ENCODE results near the gene CHMP1A.
"Not testable (repeated sequence)": the region's sequence is repeated elsewhere in the genome, so short reads cannot be mapped to it uniquely, and the experiment has no call there.

CHMP1A gene

GRCh38 chr16:89657442-89658220 lies at the start of gene CHMP1A, which contains the start of gene SPATA33:
CHMP1A (minus strand) TSS chr16:89657708; CDS start chr16:89657588, 120 bp downstream.
SPATA33 (plus strand) TSS chr16:89657836; CDS start chr16:89657912, 76 bp downstream.
- DNase-seq (ENCODE audit: low spot score): peak; percentile 89

DNA sequence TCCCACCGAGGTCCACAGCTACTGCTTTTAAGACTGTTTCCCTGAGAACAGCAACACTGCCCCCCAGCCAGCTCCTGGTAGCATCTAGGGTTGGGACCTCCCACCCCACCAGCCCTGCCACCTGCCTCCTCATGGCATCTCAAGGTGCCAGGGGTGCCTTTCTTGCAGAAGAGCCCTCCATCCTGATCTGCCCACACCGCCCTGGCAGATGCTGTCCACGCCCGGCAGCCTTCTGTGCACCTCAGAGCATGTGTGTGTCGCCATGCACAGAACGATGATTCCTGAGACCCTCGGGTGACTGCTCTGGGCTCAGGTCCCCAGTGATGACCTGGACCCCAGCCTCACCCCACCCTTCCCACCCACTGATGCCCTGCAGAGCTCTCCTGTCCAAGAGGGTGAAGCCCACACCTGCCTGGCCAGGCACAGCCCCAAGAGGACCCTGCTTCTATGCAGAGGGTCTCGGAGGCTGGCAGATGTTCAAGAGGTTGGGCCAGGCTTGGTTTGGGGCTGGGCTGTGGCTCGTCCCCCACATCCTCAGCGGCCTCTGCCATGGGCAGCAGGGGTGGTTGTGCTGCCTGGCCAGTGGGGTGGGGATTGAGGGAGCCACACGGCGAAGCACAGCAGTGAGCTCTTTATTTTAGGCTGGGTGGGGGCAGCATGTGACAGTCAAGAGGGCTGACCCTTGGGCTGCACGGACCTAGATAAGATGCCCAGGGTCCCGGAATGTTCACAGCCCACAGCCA lies 49.2 kb upstream of the CHMP1A start:
- no peak for DNase-seq (ENCODE audit: low spot score)

DNA sequence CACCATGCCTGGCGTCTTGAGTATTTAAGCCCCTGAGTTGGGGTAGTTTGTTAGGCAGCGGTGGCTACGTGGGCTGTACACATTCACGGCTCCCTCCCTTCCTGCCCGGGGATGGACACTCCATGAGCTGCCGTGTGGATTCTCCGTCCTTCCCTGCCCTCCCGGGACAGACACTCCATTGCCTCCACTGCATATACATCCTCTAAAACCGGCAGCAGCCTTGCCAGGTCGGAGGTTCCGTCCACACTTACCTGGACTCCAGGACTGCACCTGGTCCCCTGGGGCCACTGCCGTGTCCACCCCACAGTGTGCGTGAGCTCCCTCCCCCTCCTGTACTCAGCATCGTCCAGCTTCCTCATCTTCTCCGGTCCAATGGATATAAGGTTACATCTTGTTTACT lies 47.5 kb upstream of the CHMP1A start:
- no peak for DNase-seq (ENCODE audit: low spot score)

- no peak for DNase-seq (ENCODE audit: low spot score)
Observed at GRCh38 chr16:89704281-89704680, 46.8 kb upstream of the CHMP1A start.

- DNase-seq (ENCODE audit: low spot score): peak; percentile 99
Observed at GRCh38 chr16:89701425-89702406, 44.2 kb upstream of the CHMP1A start, which contains the start of gene SPATA2L. SPATA2L (minus strand) TSS chr16:89701705; CDS start chr16:89701232, 473 bp downstream.

DNA sequence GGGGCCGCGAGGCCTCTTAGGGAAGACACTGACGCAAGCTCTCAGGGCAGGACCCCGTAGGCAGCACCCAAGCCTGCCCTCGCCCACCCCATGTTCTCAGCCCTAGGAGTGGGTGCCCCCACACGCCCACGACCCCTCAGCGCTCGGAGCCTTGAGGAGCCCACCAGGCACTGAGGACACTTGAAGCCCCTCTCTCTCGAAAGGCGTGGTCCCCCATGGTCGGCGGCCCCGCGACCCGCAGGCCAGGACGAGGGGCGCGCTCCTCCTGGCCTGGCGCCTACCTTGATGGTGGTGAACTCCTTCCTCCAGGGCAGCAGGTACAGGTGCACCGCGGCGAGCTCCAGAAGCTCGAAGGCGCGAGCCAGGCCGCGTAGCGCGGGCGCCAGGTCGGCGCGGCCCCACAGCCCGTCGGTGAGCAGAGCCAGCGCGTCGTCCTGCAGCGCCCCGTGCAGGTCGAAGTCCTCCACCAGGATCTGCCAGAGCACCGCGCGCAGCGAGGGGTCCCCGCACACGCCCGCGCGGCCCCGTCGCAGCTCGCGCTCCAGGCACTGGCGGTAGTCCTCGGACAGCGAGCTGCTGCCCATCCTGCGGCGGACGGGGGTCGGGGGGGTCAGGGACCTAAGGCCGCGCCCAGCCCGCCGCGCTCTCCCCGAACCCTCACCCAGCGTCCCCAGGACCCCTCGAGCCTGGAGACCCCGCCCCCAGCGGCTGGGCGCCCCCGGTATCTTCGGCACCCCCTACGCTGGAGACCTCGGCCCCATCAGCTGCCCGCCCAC lies 43.3 kb upstream of the CHMP1A start:
- DNase-seq (ENCODE audit: low spot score): peak; percentile 40

DNA sequence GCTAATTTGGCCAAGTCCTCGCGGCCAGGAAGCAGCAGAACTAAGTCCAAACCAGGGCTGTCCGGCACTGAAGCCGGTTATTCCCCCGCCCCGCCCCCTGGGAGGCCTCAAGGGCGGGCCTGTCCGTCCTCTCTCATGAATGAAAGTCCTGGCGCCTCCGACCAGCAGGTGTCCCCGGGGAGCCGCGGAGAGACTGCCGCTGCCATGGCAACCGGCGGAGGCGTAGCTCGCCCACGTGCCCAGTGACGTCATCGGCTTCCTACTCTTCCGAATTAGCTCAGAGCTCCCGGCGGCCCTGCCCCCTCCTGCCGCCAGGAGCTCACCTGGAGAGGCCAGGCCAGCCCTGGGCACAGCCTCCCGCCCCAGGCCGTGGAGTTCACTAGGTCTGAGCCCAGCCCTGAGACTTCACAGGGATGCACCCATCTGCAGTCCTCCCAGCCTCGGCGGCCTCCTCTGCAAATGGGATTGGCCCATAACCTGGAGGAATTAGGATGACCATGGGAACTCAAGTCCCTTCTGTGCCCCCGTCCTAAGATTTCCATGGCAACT lies 42.7 kb upstream of the CHMP1A start:
- DNase-seq (ENCODE audit: low spot score): peak; percentile 95

DNA sequence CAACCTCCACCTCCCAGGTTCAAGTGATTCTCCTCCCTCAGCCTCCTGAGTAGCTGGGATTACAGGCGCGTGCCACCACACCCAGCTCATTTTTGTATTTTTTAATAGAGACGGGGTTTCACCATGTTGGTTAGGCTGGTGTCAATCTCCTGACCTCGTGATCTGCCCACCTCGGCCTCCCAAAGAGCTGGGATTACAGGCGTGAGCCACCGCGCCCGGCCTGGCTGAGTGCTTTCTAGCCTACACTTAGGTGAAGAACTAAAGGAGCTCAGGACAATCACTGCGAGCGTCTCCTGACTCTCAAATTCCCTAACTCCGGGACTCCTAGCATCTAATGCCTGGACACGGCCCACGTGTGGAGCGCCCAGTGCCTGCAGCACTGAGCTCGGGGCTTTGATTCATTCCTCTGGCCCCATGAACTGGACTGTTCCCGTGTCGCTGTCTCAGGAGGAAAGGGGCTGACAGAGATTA lies 42.2 kb upstream of the CHMP1A start:
- not testable (repeated sequence) for DNase-seq (ENCODE audit: low spot score)

DNA sequence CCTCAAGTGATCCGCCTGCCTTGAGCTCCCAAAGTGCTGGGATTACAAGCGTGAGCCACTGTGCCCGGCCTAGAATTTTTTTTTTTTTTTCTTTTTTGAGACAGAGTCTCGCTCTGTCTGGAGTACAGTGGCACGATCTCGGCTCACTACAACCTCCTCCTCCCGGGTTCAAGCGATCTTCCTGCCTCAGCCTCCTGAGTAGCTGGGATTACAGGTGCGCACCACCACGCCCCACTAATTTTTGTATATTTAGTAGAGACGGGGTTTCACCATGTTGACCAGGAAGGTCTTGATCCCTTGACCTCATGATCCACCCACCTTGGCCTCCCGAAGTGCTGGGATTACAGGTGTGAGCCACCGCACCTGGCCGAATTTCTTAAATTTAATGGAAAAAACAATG lies 41.2 kb upstream of the CHMP1A start:
- DNase-seq (ENCODE audit: low spot score): not testable (repeated sequence)

- DNase-seq (ENCODE audit: low spot score): no peak
Observed at GRCh38 chr16:89697616-89698331, 40.3 kb upstream of the CHMP1A start.

DNA sequence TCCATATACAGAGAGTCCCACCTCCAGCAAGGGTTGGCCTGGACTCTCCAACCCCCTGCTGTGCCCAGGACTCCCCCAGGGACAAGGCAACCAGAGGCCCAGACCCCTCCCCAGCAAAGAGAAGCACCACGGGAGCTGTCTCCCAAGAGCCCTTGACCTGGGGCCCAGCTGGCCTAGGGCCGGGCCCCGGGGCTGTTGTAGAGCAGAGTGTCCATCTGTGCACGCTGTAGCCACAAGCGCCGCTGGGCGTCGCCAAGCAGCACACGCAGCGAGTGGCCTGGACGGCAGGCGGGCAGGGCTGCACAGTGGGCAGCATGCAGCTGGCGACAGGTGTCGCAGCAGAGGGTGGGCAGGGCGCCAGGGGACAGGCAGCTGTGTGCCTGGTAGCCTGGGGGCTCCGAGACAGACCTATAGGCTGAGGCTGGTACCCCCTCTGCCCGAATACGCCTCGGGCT lies 39.7 kb upstream of the CHMP1A start:
- DNase-seq (ENCODE audit: low spot score): no peak

DNA sequence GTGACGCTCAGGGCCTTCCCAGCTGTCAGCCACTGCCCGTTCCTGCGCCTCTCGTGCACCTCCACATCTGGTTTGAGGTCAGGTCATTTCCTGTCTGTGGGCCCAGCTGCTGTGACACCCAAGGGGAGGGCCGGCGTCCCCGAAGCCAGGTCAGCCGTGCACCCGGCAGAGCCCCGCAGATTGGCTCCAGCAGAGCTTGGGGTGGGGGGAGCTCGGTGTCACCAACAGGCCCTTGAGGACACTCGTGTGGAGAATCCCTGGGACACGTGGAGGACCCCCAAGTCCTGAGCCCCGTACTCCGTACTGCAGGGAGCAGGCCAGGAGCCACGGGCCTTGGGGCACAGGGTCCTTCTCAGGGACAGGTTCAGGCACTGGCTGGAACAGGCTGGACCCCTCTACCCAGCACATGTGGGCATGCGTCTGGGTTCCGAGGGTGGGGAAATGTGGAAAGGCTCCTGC lies 39.2 kb upstream of the CHMP1A start:
- no peak for DNase-seq (ENCODE audit: low spot score)

- DNase-seq (ENCODE audit: low spot score): no peak
Observed at GRCh38 chr16:89695875-89696669, 38.6 kb upstream of the CHMP1A start.

DNA sequence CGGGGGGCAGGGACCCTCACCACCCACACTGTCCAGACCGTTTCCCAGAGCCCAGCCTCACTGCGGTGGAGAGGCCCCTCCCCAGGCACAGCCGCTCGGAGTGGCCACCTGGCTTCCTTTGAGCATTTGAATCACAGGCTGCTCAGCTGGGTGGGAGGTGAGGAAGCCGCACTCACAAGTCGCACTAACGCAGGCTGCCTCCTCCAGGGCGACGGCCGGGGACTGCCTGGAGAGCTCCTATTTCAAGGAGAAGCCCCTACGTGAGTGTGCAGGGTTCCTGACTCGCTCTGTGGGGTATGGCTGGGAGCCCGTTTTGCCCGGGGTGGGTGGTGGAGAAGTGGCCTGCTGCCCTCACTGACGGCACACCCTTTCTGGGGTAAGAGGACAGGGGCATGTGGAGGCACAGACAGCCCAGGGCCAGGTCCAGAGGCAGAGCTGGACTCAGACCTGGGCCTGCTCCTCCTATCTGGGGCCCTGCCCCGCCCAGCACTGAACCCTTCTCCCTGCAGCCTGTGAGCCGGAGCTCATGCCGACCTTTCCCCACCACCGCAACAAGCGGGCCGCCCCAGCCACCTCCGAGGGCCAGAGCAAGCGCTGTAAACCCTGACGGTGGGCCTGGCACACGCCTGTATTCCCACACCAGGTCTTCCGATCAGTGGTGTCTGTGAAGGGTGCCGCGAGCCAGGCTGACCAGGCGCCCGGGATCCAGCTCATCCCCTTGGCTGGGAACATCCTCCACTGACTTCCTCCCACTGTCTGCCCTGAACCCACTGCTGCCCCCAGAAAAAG lies 37.8 kb upstream of the CHMP1A start:
- DNase-seq (ENCODE audit: low spot score): no peak

GRCh38 chr16:89694784-89695085 lies 37.2 kb upstream of the CHMP1A start:
- DNase-seq (ENCODE audit: low spot score): not testable (repeated sequence)

DNA sequence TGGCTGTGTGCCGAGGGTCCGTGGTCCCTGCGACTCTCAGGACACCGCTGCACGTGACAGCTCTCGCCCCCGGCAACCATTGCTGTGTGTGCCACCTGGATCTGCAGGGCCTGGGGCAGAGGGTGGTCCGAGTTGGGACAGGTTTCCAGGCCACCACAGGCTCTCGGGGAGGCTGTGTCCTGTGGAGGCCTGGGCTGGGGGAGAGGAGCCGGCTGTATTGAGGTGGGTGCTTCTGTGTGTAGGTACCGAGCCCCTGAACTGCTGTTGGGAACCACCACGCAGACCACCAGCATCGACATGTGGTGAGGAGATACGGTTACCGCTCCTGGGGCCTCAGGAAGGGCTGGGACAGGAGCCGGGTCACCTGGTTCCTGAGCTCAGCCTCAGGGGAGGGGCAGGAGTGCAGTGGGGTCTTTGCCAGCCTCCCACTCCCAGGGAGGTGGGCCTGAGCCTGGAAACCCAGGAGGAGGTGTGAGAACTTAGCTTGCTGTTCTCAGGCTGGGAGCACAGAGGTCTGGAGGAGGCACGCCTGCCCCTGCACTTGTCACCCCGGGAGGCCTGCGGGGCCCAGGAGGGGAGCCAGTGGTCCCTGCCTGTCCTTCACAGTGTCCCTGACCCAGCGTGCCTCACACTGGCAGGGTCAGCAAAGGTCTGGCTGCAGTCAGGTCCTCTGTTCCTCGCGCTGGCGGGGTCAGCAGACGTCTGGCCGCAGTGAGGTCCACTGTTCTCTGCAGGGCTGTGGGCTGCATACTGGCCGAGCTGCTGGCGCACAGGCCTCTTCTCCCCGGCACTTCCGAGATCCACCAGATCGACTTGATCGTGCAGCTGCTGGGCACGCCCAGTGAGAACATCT lies 36.6 kb upstream of the CHMP1A start:
- no peak for DNase-seq (ENCODE audit: low spot score)

DNA sequence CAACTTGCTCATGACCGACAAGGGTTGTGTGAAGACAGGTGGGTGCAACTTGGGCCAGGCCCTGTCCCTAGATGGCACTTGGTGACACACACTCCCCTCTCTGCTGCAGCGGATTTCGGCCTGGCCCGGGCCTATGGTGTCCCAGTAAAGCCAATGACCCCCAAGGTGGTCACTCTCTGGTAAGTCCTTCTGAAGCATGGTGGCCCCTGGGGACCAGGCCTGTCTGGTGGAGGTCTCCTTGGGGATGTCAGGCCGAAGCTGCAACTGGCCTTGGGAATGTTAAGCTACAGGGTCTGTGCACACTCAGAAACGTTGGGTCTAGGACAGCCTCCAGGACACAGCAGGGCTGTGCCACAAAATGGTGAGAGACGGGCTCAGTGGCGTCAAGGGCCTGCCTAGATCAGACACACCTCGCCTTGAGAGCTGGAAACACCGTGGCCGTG lies 35.8 kb upstream of the CHMP1A start:
- DNase-seq (ENCODE audit: low spot score): no peak

Data from CD4-positive, alpha-beta T cell treated with Interleukin-6 at 100 ng/mL for 8 hours (primary cell).